T-helper 9 cell (primary cell): ENCODE data around the gene MAGEB18.

Source experiments
- DNase-seq: peaks from one replicate; pipeline ENCODE4 v3.0.0-alpha.2; 2020
- total RNA-seq, 2 donors: gene quantifications; one replicate each; lab custom pipeline; 2026; lab: John Stamatoyannopoulos, UW

Gene MAGEB18
- 0 reads per million in 2 donors for total RNA-seq

DNA sequence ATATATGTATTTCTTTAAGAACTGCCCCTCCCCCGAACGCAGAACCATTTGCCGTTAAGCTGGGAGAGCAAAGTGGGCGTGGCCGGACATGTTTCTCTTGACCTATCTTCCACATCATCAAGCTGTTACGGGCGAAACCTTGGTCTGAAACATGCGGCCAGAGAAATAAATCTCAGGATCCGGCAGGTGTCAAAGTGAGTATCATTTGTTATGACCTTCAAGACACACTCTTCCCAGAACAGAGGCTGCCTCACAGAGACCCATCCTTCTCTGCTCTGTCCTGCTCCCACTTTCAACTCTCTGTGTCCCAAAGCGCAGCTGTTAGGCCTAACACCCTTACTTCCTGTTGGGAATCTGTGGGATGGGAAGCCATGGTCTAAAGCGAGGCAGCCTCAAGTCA lies at the start of gene MAGEB18:
Gene MAGEB18 (plus strand): TSS at position 70 of the 400 bp plus-strand sequence. CDS start 643 bp downstream, outside the sequence.
- DNase-seq: no peak

DNA sequence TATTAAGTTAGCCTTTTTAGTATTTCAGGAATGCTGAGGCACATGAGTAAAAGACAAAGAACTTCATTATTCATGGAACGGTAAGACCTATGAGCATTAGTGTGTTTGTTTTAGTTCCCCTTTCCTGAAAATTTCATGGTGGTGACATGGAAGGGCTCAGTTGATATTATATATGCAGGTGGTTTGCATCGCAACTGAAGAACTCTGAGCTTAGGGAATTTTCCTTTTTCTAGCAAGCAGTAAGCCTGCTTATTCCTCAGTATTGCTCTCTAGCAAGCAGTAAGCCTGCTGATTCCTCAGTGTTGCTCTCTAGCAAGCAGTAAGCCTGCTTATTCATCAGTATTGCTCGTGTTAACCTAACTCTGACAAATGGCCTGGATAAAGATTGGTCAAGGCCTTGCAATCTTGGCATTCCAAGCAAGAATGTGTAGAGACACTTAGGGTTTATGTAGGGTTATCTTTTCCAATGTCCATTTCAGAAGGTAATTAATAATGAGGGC lies 37.7 kb upstream of the MAGEB18 start:
- DNase-seq: no peak

DNA sequence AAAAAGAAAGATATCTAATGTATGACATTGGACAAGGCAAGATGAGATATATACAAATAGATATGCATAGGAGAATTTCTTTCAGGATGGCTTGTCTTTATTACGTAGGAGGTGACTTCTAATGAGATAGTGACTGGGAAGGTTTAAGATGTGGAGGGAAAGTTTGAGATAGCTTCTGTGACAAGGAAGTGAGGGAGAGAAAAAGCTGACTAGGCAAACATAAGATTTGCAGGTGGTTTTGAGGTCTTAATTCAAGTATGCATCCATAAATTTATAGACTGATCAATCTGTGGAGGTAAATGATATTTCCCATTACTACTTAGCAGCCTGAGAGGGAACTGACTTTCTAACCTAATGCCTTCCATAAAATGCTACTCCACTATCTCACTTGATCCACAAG lies 29.0 kb upstream of the MAGEB18 start:
- DNase-seq: no peak

DNA sequence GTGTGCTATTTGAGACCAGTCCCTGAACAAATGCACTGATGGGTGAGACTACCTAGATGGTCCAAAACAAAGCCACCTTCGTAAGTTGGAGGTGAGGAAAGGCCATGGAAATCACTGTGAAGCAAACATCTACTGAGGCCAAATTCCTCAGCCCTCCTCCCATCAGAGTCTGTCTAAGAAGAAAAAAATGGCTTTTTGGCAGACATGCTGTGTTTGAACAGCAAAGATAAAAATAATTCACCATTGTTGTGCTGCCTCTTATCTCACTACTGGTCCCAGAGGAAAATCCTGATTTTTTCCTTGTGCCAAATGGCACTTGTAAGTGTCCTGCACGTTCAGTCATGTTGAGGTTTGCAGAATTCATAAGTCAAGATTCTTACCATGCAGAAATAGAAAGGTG lies 7.9 kb downstream of the MAGEB18 start:
- DNase-seq: no peak

DNA sequence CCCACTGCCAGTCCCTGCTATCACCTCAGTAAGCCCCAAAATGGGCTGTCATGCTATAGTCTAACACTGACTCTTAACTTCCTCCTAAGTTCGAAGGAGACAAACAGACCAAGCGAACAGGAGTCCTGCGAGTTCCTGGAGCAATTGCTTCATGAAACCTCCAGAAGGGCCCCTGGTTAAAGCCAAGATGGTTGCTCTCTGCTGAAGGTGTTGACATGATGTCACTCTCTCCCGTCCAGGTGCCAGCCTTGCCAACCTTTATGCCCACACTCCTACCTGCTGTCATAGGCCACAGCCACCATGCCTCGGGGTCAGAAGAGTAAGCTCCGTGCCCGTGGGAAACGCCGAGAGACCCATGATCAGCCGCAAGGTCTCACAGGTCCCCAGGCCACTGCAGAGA lies 22.2 kb downstream of the MAGEB18 start, which contains the start of gene MAGEB6B:
Gene MAGEB6B (plus strand): TSS at position 301 of the 400 bp plus-strand sequence. CDS start 0 bp downstream, at position 301.
- no peak for DNase-seq
